GM19455 (cell line): ENCODE measurements around the gene BLOC1S2.
"Not testable (repeated sequence)": the region's sequence is repeated elsewhere in the genome, so short reads cannot be mapped to it uniquely, and the experiment has no call there.

ENCODE experiments used
- ATAC-seq: cut with Tn5 transposase; IDR thresholded peaks from one replicate; pipeline ENCODE4 v1.9.1; 2021; ENCODE audit not compliant: unreplicated experiment

Gene BLOC1S2

DNA sequence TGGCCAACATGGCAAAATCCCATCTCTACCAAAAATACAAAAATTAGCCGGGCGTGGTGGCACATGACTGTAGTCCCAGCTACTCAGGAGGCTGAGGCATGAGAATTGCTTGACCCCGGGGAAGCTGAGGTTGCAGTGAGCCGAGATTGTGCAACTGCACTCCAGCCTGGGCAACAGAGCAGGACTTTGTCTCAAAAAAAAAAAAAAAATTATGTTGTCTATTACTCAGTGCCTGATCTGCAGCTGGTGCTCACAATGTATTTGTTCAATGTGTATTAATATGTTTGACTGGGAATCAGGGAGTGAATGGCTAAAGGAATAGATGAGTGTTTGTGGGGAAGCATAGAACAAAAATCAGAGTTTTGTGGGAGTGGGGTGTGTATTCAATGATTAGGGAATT, 5.8 kb upstream of the BLOC1S2 start:
- not testable (repeated sequence) for ATAC-seq

DNA sequence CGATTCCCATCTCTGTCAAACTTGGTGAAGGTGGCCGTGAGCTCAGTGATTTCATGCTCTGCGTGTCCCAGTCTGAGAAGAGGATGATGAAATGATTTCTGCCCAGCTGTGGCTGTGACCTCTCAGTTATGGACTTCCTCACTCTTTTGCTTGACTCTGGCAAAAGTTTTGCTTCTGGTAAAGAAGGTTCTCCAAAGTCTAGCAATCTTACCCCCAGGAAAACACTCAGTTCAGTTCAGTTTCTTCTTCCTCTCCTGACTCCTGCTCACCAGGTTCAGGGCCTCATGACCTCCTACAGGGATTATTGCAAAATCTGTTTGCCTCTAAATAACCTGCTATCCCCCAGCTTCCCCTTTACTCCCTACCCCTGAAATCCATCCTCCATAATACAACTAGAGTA, 4.9 kb upstream of the BLOC1S2 start:
- ATAC-seq = no peak

DNA sequence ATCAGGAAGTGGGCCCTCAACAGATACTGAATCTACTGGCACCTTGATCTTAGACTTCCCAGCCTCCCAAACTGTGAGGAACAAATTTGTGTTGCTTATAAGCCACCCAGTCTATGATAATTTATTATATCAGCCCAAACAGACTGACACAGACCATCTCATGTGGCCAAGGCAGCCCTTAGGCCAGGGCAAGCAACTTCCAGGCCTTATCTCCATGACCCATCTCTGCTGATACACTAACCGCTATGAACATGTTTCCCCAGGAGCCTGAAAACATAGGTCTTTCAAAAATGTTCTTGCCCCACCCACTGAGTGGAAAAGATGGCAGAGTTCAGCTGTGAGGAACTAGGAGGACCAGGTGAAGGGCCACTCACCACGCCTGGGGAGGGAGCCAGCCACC, 3.2 kb upstream of the BLOC1S2 start:
- no peak for ATAC-seq

DNA sequence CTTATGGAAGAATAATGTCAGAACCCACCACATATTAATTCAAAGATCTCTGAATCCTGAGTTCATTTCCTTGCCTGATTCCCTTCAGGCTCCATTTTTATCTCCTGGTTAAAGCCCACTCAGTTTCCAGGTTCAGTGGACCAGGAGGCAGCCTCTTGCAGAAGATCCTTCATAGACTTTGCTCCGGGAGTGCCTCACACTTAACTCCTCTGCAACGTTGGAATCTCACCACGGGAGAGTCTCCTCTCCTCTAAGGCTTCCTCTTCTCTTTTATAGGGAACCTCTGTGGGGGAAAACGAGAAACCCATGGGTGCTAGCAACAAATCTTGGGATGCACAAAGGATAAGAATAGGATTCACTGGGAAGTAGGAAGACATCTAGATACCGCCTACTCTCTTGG, 1.7 kb upstream of the BLOC1S2 start:
- ATAC-seq = no peak

DNA sequence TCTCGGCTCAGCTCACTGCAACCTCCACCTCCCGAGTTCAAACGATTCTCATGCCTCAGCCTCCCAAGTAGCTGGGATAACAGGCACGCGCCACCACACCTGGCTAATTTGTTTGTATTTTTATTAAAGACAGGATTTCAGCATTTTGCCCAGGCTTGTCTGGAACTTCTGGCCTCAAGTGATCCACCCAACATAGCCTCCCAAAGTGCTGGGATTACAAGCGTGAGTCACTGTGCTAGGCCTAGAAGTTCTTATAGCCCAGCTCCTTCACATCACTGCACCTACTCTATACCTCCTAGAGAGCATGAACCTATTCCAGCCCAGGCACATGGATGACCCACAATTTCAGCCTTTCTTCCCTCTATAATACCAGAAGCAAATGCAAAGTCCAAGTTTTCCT, 1.3 kb upstream of the BLOC1S2 start:
- ATAC-seq = no peak

DNA sequence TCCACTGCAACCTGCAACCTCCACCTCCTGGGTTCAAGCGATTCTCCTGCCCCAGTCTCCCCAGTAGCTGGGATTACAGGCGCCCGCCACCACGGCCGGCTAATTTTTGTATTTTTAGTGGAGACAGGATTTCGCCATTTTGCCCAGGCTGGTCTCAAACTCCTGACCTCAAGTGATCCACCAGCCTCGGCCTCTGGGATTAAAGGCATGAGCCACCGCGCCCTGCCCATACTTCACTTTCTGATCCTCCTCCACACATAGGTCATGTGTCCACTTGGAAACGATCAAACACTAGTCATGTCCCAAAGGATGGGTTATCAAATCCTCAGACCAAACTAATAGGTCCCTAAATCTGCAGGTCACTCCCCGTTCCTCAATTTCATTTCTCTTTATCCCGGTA, 1.2 kb downstream of the BLOC1S2 start:
- not testable (repeated sequence) for ATAC-seq

DNA sequence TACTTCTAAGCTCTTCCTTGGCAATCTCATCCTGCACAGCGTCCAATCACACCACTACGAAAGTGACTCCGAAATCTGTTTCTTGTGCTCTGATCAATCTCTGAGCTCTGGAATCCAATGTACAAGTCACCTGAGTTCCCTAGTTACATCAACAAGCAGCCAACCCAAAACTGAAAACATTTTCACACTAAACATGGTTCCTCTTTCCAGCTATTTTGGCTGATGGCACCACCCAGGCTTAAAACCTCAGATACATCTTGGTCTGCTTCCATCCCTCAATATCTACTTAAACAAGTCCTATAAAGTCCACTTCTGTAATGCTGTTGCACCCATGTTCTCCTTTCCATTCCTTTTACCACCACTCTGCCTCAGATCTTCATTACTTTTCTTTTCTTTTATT, 3.6 kb downstream of the BLOC1S2 start:
- no peak for ATAC-seq

DNA sequence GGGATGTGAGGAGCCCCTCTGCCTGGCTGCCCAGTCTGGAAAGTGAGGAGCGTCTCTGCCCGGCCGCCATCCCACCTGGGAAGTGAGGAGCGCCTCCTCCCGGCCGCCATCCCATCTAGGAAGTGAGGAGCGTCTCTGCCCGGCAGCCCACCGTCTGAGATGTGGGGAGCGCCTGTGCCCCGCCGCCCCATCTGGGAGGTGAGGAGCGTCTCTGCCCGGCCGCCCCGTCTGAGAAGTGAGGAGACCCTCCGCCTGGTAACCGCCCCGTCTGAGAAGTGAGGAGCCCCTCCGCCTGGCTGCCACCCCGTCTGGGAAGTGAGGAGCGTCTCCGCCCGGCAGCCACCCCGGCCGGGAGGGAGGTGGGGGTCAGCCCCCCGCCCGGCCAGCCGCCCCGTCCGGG, 9.5 kb downstream of the BLOC1S2 start:
- ATAC-seq = not testable (repeated sequence)

DNA sequence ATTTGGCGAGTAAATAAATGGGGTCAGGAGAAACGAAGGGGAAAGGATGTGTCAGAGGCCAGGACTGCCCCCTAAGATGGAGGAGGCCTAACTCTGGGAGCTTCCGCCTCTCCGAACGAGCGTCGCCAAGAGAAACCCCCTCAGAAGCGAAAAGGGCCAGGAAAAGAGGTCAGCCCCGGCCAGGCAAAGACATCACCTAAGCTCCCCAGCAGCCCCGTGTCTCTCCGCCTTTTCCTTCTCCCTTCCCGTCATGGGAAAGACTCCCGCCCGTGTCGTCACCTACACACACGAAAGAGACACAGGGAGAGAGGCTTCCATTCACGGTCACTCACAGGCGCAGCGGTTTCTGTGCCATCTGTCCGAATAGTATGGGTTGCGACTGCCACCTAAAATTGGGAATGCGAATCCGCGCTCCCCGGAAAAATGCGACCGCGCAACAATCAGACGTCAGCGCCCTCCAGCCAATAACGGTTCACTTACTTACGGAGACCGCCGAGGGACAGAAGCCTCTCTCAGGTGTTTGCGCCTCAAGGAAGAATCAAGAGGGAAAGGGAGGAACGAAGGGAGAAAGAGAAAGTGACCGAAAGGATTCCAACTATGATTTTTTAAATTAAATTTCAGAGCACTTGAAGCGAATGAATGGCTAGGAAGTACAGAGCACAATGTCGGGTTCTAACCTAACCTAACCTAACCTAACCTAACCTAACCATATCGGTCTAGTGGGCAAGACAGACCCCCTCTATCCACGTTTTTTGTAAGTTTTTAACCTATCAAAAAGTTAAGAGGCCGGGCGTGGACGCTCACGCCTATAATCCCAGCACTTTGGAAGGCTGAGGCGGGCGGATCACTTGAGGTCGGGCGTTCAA, 19.0 kb downstream of the BLOC1S2 start, which contains the start of gene CWF19L1:
Gene CWF19L1 (minus strand): TSS at position 400 of the 866 bp plus-strand sequence. CDS start 45 bp downstream, at position 355.
- ATAC-seq = peak; percentile 86

DNA sequence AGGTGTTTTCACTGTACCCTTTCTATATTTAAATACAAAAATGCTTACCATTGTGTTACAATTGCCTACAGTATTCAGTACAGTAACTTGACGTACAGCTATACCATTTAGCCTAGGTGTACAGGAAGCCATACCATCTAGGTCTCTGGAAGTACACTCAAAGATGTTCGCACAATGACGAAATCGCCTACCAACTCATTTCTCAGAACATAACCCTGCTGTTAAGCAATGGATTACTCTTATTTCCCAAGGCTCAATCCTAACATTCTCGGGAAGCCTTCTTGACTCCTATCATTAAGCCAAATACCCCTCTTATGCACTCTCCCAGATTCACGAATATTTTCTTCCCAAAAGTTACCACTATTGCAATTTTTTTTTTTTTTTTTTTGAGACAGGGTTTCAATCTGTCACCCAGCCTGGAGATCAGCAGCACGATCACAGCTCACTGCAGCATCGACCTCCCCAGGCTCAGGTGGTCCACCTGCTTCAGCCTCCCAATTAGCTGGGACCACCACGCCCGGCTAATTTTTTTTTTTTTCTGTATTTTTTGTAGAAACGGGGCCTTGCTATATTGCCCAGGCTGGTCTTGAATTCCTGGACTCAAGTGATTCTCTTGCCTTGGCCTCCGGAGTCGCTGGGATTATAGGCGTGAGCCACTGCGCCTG, 20.5 kb downstream of the BLOC1S2 start:
- ATAC-seq = no peak

DNA sequence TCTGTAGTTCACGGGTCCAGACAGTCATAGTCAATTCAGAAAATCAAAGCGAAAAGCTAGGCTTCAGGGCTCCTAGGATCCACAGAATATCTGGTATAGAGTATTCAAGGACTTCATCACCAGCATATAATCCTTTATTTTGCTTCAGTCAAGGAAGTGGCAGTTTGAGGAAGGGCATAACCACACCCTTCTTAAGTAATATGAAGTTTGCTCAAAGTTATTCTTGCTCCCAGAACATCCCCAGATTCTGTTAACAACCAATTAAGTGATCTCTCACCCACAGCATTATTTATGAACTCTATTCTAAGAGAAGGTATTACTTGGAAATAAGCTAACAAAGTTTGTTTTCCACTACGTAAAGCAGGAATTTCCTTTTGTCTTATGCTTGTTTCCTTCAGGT, 32.3 kb downstream of the BLOC1S2 start:
- no peak for ATAC-seq

DNA sequence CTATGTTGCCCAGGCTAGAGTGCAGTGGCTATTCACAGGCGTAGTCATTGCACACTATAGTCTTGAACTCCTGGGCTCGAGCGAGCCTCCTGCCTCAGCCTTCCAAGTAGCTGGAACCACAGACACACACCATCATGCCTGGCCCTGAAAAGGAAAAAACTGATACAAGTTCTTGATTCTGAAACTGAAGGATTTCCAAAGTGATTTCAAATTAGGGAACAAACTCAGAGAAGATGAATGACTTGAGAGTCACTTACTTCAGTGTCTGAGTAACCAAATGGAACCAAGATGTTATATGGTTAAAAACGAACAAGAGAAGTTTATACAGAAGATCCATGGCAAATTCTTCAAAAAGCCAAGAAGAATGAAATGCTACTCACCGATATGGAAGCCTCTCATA, 33.4 kb downstream of the BLOC1S2 start:
- ATAC-seq = no peak

DNA sequence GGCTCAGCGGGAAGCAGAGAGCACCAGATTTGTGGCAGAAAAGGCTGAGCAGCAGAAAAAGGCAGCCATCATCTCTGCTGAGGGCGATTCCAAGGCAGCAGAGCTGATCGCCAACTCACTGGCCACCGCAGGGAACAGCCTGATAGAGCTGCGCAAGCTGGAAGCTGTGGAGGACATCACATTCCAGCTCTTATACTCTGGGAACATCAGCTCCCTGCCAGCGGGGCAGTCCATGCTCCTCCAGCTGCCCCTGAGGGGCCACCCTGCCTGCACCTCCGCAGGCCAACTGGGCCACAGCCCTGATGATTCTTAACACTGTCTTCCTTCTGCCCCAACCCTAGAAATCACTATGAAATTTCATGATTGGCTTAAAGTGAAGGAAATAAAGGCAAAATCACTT, 37.7 kb downstream of the BLOC1S2 start:
- ATAC-seq = no peak

DNA sequence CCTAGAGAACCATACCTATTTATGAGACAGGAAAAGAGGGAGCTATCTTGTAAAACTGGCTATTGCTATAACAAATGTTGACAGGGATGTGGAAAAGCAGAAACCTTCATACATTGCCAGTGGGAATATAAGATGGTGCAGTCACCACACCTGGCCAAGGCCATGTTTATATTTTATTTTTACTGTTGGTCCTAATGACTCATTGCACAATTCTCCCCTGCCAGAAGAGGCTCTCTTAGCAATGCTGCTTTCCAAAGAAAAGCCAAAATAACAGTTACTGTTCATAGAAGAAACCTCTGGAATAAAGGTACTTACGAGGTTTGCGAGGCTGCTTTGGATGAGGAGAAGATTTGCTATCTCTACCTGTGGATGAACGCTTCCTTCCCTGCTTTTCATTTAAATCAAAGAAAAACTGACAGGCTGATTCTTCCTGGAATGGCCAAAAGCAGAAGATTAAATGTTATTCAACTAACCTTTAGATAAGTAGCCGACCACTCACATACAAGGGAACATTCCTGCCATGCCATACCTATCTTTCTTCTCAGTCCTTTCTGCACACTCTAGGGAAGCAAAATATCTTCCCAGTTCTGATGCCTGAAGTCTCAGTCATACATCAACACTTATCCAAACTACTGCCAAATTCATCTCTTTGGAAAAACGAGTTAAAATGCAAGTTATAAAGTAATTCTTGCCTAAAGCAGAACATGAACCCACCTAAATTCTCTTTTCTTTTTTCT, 40.8 kb downstream of the BLOC1S2 start:
- ATAC-seq = no peak

DNA sequence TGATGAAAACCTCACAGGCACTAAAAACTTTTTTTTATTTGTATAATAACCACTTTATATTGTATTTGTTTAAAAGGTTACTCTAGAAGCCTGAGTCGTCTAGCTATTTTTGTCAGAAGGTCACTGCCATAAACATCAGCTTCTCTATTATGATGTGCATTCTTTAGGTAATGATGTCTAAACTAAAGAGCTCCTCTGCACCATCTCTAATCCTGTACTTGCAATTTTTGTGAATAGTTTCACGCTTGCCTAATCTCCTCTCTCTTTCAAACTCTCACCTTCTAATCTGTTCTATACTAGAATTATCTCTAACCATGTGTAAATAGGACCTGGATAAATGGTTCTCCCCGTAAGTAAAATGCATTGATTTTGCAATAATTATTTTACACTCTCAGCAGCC, 46.6 kb downstream of the BLOC1S2 start:
- ATAC-seq = no peak

DNA sequence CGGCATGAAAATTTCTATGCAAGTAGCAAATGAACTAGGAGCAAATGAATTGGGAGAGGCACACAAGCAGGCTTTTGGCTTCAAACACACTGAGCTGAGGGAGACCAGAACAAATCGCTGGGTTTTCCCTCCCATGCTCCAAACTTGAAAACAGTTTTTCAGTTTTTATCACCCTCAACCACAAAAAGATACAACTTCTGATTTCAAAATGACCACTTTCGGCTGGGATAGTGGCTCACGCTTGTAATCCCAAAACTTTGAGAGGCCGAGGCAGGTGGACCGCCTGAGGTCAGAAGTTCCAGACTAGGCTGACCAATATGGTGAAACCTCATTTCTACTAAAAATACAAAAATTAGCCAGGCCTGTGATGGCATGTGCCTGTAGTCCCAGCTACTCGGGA, 48.1 kb downstream of the BLOC1S2 start:
- ATAC-seq = no peak

DNA sequence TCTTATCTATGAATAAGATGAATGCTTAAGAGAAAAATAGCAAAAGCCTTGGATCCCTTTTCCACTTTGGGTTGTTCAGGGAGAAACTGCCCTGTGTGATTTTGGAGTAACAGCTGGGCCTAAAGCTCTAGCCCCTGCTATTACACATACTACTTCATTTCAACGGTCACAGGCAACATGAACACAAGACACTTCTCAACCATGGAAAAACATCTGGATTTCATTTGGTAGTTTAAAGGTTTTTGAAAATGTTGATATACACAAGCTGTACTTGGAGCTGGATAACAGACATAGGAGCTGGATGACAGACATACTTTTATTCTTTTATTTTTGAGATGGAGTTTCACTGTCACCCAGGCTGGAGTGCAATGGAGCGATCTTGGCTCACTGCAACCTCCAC, 54.4 kb downstream of the BLOC1S2 start:
- no peak for ATAC-seq

DNA sequence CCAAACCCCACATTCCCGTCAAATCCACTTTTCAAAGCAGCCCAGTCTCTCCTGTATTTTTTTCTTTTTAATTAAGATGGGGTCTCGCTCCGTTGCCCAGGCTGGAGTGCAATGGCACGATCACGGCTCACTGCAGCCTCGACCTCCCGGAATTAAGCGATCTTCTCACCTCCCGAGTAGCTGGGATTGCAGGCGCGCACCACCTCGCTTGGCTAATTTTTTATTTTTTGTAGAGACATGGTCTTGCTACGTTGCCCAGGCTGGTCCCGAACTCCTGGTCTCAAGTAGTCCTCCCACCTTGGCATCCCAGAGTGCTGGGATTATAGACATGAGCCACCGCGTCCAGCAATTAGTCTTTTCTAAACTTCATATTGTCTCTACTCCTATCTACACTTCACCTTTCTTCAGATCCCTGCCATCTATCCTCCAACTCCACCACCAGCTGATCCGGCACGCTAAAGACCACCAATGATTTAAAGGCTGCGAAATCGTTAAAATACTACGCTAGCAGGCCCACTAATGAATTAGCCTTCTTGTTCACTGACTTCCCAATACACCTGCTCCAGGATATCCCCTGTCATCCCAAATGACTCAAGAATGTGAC, 56.6 kb downstream of the BLOC1S2 start:
- no peak for ATAC-seq

DNA sequence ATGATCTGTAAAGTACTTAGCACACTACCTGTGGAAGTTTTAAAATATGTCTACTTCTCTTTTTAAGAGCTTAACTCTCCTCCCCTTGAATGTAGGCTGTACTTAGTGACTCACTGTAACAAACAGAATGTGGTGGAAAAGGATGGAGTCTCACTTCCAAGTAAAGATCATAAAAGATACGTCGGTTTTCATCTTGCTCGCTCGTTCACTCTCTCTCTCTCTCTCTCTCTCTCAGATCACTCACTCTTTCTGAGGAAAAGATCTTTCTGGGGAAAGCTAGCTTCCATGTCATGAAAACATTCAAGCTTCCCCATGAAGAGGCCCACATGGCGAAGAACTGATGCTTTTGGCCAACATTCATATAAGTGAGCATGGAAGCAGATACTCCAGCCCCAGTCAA, 62.6 kb downstream of the BLOC1S2 start:
- ATAC-seq = no peak
